ENCODE results near the gene ARHGAP25.

ARHGAP25 gene

GRCh38 chr2:68742626-68743415 lies 8.2 kb downstream of the ARHGAP25 start:
- no peak for DNase-seq (ENCODE audit: low read depth, low spot score)

GRCh38 chr2:68743531-68743930 lies 8.9 kb downstream of the ARHGAP25 start:
- no peak for DNase-seq (ENCODE audit: low read depth, low spot score)

GRCh38 chr2:68744366-68744912 lies 9.8 kb downstream of the ARHGAP25 start:
- no peak for DNase-seq (ENCODE audit: low read depth, low spot score)

- no peak for DNase-seq (ENCODE audit: low read depth, low spot score)
Observed at GRCh38 chr2:68745006-68745405, 10.4 kb downstream of the ARHGAP25 start.

- DNase-seq (ENCODE audit: low read depth, low spot score): no peak
Observed at GRCh38 chr2:68746408-68746807, 11.8 kb downstream of the ARHGAP25 start.

- no peak for DNase-seq (ENCODE audit: low read depth, low spot score)
Observed at GRCh38 chr2:68747413-68747812, 12.8 kb downstream of the ARHGAP25 start.

- no peak for DNase-seq (ENCODE audit: low read depth, low spot score)
Observed at GRCh38 chr2:68747900-68748299, 13.3 kb downstream of the ARHGAP25 start.

- no peak for DNase-seq (ENCODE audit: low read depth, low spot score)
Observed at GRCh38 chr2:68748568-68748967, 14.0 kb downstream of the ARHGAP25 start.

GRCh38 chr2:68749345-68749744 lies 14.7 kb downstream of the ARHGAP25 start:
- no peak for DNase-seq (ENCODE audit: low read depth, low spot score)

GRCh38 chr2:68750592-68751396 lies 16.2 kb downstream of the ARHGAP25 start:
- no peak for DNase-seq (ENCODE audit: low read depth, low spot score)

- peak; percentile 64 for DNase-seq (ENCODE audit: low read depth, low spot score)
Observed at GRCh38 chr2:68751397-68752339, 17.1 kb downstream of the ARHGAP25 start.

- no peak for DNase-seq (ENCODE audit: low read depth, low spot score)
Observed at GRCh38 chr2:68753318-68753717, 18.7 kb downstream of the ARHGAP25 start.

- no peak for DNase-seq (ENCODE audit: low read depth, low spot score)
Observed at GRCh38 chr2:68755071-68755470, 20.5 kb downstream of the ARHGAP25 start.

GRCh38 chr2:68756178-68756577 lies 21.6 kb downstream of the ARHGAP25 start:
- DNase-seq (ENCODE audit: low read depth, low spot score): no peak

- no peak for DNase-seq (ENCODE audit: low read depth, low spot score)
Observed at GRCh38 chr2:68757081-68757480, 22.5 kb downstream of the ARHGAP25 start.

GRCh38 chr2:68762100-68762499 lies 27.5 kb downstream of the ARHGAP25 start:
- DNase-seq (ENCODE audit: low read depth, low spot score): no peak

GRCh38 chr2:68762665-68763064 lies 28.1 kb downstream of the ARHGAP25 start:
- no peak for DNase-seq (ENCODE audit: low read depth, low spot score)

GRCh38 chr2:68764041-68764805 lies 29.6 kb downstream of the ARHGAP25 start:
- no peak for DNase-seq (ENCODE audit: low read depth, low spot score)

- DNase-seq (ENCODE audit: low read depth, low spot score): no peak
Observed at GRCh38 chr2:68764806-68765311, 30.2 kb downstream of the ARHGAP25 start.

- no peak for DNase-seq (ENCODE audit: low read depth, low spot score)
Observed at GRCh38 chr2:68765739-68766375, 31.2 kb downstream of the ARHGAP25 start.
